Measurements from ENCODE around the gene ZMYND15. TPM values are rescaled to one million over a fixed set of nuclear protein-coding genes. Genes with fewer than 3 reads are reported as not detected.

Gene ZMYND15
- polyA plus RNA-seq, 1 donor from 2014 or later: not detected

GRCh38 chr17:4722678-4723240 is 16.9 kb upstream of the ZMYND15 start:
- no peak overlapping the region for H3K4me3 ChIP-seq (ENCODE audit: low read length)
- no peak overlapping the region for H3K9ac ChIP-seq (ENCODE audit: low read length)
- H3K4me2 ChIP-seq (ENCODE audit: low read length): no peak overlapping the region
- TF ChIP-seq MXI1 (conservative IDR thresholded peaks at IDR 0.05; ENCODE audit: poor library complexity, severe bottlenecking) (no peak), RAD21 (conservative IDR thresholded peaks at IDR 0.05) (no peak), CTCF (IDR thresholded peaks at IDR 0.05; ENCODE audit: poor library complexity, severe bottlenecking) (no peak), SMC3 (conservative IDR thresholded peaks at IDR 0.05; ENCODE audit: poor library complexity) (no peak)
- no peaks in the 10 kb centered on the region for H3K9me3 ChIP-seq (ENCODE audit: low read length)
- no peak overlapping the region for H2AFZ ChIP-seq (ENCODE audit: low read depth, low read length)
- H3K27me3 ChIP-seq (ENCODE audit: insufficient read depth, low read depth, low read length): no peaks in the 10 kb centered on the region
- H3K36me3 ChIP-seq (ENCODE audit: insufficient read depth, low read length): no peaks in the 10 kb centered on the region
- H4K20me1 ChIP-seq (ENCODE audit: insufficient read depth): no peaks in the 10 kb centered on the region
- no peaks in the 10 kb centered on the region for H3F3A ChIP-seq (ENCODE audit: insufficient read depth, low read length, poor library complexity, severe bottlenecking)
- H3K9me2 ChIP-seq (ENCODE audit: insufficient read depth, low read length): no peaks in the 10 kb centered on the region
- no peaks in the 10 kb centered on the region for H3K79me2 ChIP-seq (replicated peaks; ENCODE audit: insufficient read depth, low read length)
- no peak overlapping the region for H3K27ac ChIP-seq (ENCODE audit: low read length)

GRCh38 chr17:4724650-4725049 is 15.0 kb upstream of the ZMYND15 start:
- H3F3A ChIP-seq (ENCODE audit: insufficient read depth, low read length, poor library complexity, severe bottlenecking): no peaks in the 10 kb centered on the region
- H2AFZ ChIP-seq (ENCODE audit: low read depth, low read length): no peak overlapping the region
- TF ChIP-seq TAF1 (IDR thresholded peaks at IDR 0.05; ENCODE audit: low read depth): no peak
- TF ChIP-seq EZH2 (IDR thresholded peaks at IDR 0.05; ENCODE audit: borderline replicate concordance, insufficient read depth, low read length, poor library complexity, severe bottlenecking): no peak
- H3K9me3 ChIP-seq (ENCODE audit: low read length): no peaks in the 10 kb centered on the region
- H3K27ac ChIP-seq (ENCODE audit: low read length): no peak overlapping the region
- no peaks in the 10 kb centered on the region for H3K36me3 ChIP-seq (ENCODE audit: insufficient read depth, low read length)
- no peak overlapping the region for H3K4me3 ChIP-seq (ENCODE audit: low read length)
- no peaks in the 10 kb centered on the region for H3K79me2 ChIP-seq (replicated peaks; ENCODE audit: insufficient read depth, low read length)
- H3K4me2 ChIP-seq (ENCODE audit: low read length): no peak overlapping the region
- H3K27me3 ChIP-seq (ENCODE audit: insufficient read depth, low read depth, low read length): no peaks in the 10 kb centered on the region
- no peaks in the 10 kb centered on the region for H3K9me2 ChIP-seq (ENCODE audit: insufficient read depth, low read length)
- no peaks in the 10 kb centered on the region for H4K20me1 ChIP-seq (ENCODE audit: insufficient read depth)
- H3K9ac ChIP-seq (ENCODE audit: low read length): no peak overlapping the region

DNA sequence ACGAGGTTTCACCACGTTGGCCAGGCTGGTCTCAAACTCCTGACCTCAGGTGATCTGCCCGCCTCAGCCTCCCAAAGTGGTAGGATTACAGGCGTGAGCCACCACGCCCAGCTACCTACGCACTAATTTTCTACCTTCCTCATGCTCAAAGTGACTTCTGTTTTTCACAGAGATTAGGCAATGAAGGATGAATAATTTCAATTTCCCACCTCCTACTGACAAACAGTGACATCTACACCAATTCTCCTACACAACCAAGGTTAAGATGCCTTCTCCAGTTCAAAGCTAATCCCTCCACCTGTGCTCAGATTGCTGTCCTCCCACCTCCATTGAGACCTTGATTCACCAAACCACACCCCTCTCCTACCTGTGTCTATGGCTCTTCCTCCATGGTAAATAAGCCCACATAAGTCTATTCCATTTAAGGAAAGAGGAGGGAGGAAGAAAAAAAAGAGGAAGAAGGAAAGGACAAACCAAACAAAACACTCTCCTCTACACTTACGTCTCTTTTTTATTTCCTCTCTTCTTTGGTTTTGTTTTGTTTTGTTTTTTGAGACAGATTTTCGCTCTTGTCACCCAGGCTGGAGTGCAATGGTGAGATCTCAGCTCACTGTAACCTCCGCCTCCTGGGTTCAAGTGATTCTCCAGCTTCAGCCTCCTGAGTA is 13.9 kb upstream of the ZMYND15 start:
- H3K9me2 ChIP-seq (ENCODE audit: insufficient read depth, low read length): no peaks in the 10 kb centered on the region
- no peaks in the 10 kb centered on the region for H3K36me3 ChIP-seq (ENCODE audit: insufficient read depth, low read length)

More for the DNA sequence above, 13.9 kb upstream of the ZMYND15 start:
- H3K4me2 ChIP-seq (ENCODE audit: low read length): no peak overlapping the region
- no peaks in the 10 kb centered on the region for H3K9me3 ChIP-seq (ENCODE audit: low read length)
- no peaks in the 10 kb centered on the region for H3F3A ChIP-seq (ENCODE audit: insufficient read depth, low read length, poor library complexity, severe bottlenecking)
- H2AFZ ChIP-seq (ENCODE audit: low read depth, low read length): no peak overlapping the region
- no peaks in the 10 kb centered on the region for H3K79me2 ChIP-seq (replicated peaks; ENCODE audit: insufficient read depth, low read length)
- H3K27ac ChIP-seq (ENCODE audit: low read length): no peak overlapping the region
- no peaks in the 10 kb centered on the region for H4K20me1 ChIP-seq (ENCODE audit: insufficient read depth)
- TF ChIP-seq SMC3 (conservative IDR thresholded peaks at IDR 0.05; ENCODE audit: poor library complexity): no peak
- no peak for TF ChIP-seq MXI1 (conservative IDR thresholded peaks at IDR 0.05; ENCODE audit: poor library complexity, severe bottlenecking)
- no peak for TF ChIP-seq EP300 (conservative IDR thresholded peaks at IDR 0.05; ENCODE audit: poor library complexity, severe bottlenecking)
- no peak for TF ChIP-seq EZH2 (IDR thresholded peaks at IDR 0.05; ENCODE audit: borderline replicate concordance, insufficient read depth, low read length, poor library complexity, severe bottlenecking)
- no peak for TF ChIP-seq REST (IDR thresholded peaks at IDR 0.05; ENCODE audit: borderline replicate concordance)
- TF ChIP-seq CTCF (IDR thresholded peaks at IDR 0.05; ENCODE audit: poor library complexity, severe bottlenecking): no peak
- TF ChIP-seq POLR2AphosphoS5 (IDR thresholded peaks at IDR 0.05): no peak
- no peak for TF ChIP-seq TAF1 (IDR thresholded peaks at IDR 0.05; ENCODE audit: low read depth)
- TF ChIP-seq RAD21 (conservative IDR thresholded peaks at IDR 0.05): no peak
- H3K9ac ChIP-seq (ENCODE audit: low read length): no peak overlapping the region
- H3K4me3 ChIP-seq (ENCODE audit: low read length): no peak overlapping the region
- no peaks in the 10 kb centered on the region for H3K27me3 ChIP-seq (ENCODE audit: insufficient read depth, low read depth, low read length)
